Tibial nerve (tissue), 4 donors: ENCODE measurements around the gene ASPSCR1. TPM values are rescaled to one million over a fixed set of nuclear protein-coding genes. Genes with fewer than 3 reads are reported as not detected.

Source experiments
- DNase-seq, 2 donors: peaks; one replicate each; pipeline ENCODE4 v3.0.0-alpha.2; 2019; ENCODE audit warnings: low spot score in 2 of 2
- H3K27ac ChIP-seq, 4 donors: fragments of 200-600 bp; sonication (generic) in 3 of 4; one replicate each; pipeline ENCODE4 v1.5.1; 2017 to 2019; ENCODE audit warnings: mild to moderate bottlenecking in 1 of 4
- H3K27me3 ChIP-seq, 2 donors: fragments of 200-600 bp; sonication (generic) in 1 of 2; one replicate each; pipeline versions ENCODE4 v1.5.1 to v1.6.0; 2017 to 2019
- H3K36me3 ChIP-seq, 3 donors: fragments of 200-600 bp; sonication (generic); one replicate each; pipeline ENCODE4 v1.5.1; 2018 to 2019
- H3K4me1 ChIP-seq, 4 donors: fragments of 200-600 bp; sonication (generic) in 3 of 4; one replicate each; pipeline ENCODE4 v1.5.1; 2017 to 2019
- H3K4me3 ChIP-seq, 4 donors: fragments of 200-600 bp; sonication (generic) in 3 of 4; one replicate each; pipeline ENCODE4 v1.5.1; 2017 to 2019; ENCODE audit warnings: mild to moderate bottlenecking in 1 of 4, moderate library complexity in 1 of 4
- H3K9me3 ChIP-seq, 4 donors: fragments of 200-600 bp; sonication (generic) in 3 of 4; one replicate each; pipeline ENCODE4 v1.5.1; 2017 to 2019
- EP300 ChIP-seq, 2 donors: sonication (generic); formaldehyde crosslinking; IDR thresholded peaks; one replicate each; pipeline ENCODE4 v1.6.1; 2017; ENCODE audit warnings: antibody characterized with exemption in 2 of 2, mild to moderate bottlenecking in 1 of 2
- POLR2A ChIP-seq, 2 donors: fragments of 450-650 bp; IDR thresholded peaks; one replicate each; pipeline ENCODE4 v1.6.1; 2017; ENCODE audit warnings: antibody characterized with exemption in 2 of 2, mild to moderate bottlenecking in 2 of 2, moderate library complexity in 2 of 2
- WGBS, 2 donors: methylation state at CpG; one replicate each; pipeline ENCODE4 v1.1.5; 2018; 5-methylcytosine and 5-hydroxymethylcytosine counted together
- total RNA-seq, 4 donors: library from RNA; depleted of rRNA; stranded (reverse); fragments of >200 nt; gene quantifications; one replicate each; pipeline ENCODE4 v1.1.0, GENCODE V29; 2016
- TF ChIP-seq, protein P1 (sequence below), 5 experiments: fragments of 200-600 bp in 3 of 5; fragments of 450-650 bp in 2 of 5; sonication (generic) in 3 of 5; IDR thresholded peaks; one replicate each; pipeline ENCODE4 v1.5.1; 2016 to 2019; ENCODE audit warnings: antibody characterized with exemption in 5 of 5, mild to moderate bottlenecking in 3 of 5, moderate library complexity in 2 of 5

ASPSCR1 gene
- total RNA-seq, 4 donors from 2014 or later: 32.9 to 82.8 (median 55.6) TPM

GRCh38 chr17:81964081-81964849, 13.2 kb upstream of the ASPSCR1 start:
- WGBS, 2 donors: 61 to 70% methylated on average over 22 of the region's 22 CpGs
- Histone ChIP-seq H3K4me1 (peaks cover 0 to 47% (median 25%) of the 10 kb centered on the region in 4 donors), H3K27ac (no peak overlapping the region), H3K4me3 (no peak overlapping the region), H3K9me3 (no peaks in the 10 kb centered on the region), H3K36me3 (no peaks in the 10 kb centered on the region), H3K27me3 (peaks cover 4 to 61% of the 10 kb centered on the region in 2 donors)
- no peak for TF ChIP-seq POLR2A (IDR thresholded peaks at IDR 0.05)
- no peak for TF ChIP-seq EP300 (IDR thresholded peaks at IDR 0.05)
- TF ChIP-seq, protein P1, sequence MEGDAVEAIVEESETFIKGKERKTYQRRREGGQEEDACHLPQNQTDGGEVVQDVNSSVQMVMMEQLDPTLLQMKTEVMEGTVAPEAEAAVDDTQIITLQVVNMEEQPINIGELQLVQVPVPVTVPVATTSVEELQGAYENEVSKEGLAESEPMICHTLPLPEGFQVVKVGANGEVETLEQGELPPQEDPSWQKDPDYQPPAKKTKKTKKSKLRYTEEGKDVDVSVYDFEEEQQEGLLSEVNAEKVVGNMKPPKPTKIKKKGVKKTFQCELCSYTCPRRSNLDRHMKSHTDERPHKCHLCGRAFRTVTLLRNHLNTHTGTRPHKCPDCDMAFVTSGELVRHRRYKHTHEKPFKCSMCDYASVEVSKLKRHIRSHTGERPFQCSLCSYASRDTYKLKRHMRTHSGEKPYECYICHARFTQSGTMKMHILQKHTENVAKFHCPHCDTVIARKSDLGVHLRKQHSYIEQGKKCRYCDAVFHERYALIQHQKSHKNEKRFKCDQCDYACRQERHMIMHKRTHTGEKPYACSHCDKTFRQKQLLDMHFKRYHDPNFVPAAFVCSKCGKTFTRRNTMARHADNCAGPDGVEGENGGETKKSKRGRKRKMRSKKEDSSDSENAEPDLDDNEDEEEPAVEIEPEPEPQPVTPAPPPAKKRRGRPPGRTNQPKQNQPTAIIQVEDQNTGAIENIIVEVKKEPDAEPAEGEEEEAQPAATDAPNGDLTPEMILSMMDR (IDR thresholded peaks at IDR 0.05): no peak
- DNase-seq: no peak

- no peaks in the 10 kb centered on the region for H3K36me3 ChIP-seq
- H3K4me1 ChIP-seq: peaks cover 0 to 27% (median 16%) of the 10 kb centered on the region in 4 donors
- no peak overlapping the region for H3K27ac ChIP-seq
- H3K9me3 ChIP-seq: no peaks in the 10 kb centered on the region
- DNase-seq: no peak
- H3K27me3 ChIP-seq: peaks cover 4 to 56% of the 10 kb centered on the region in 2 donors
- no peak for TF ChIP-seq EP300 (IDR thresholded peaks at IDR 0.05)
- TF ChIP-seq, protein P1 (IDR thresholded peaks at IDR 0.05): no peak
- no peak for TF ChIP-seq POLR2A (IDR thresholded peaks at IDR 0.05)
- H3K4me3 ChIP-seq: no peak overlapping the region
- 51 to 58% methylated on average over 34 to 35 of the region's 41 CpGs for WGBS, 2 donors
Measured at GRCh38 chr17:81966343-81967243, 10.8 kb upstream of the ASPSCR1 start.

DNA sequence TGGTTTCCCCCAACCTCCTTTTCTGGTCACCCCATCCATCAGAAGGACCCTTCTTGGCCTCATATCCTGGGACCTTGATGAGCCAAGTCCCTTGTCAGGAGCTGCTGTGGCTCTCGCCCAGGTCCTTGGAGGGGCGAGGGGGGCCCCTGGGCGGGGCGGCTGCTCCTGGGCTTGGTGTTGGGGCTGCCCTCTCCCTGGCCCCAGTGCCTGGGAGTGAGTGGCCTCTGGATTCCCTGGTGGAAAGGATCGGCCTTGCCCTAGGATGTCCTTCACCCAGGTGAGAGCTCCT, 10.2 kb upstream of the ASPSCR1 start:
- TF ChIP-seq POLR2A (IDR thresholded peaks at IDR 0.05) (no peak), EP300 (IDR thresholded peaks at IDR 0.05) (no peak)
- TF ChIP-seq, protein P1 (IDR thresholded peaks at IDR 0.05): no peak
- no peaks in the 10 kb centered on the region for H3K36me3 ChIP-seq
- H3K4me1 ChIP-seq: peaks cover 0 to 21% (median 16%) of the 10 kb centered on the region in 4 donors
- H3K27me3 ChIP-seq: peaks cover 0 to 50% of the 10 kb centered on the region in 2 donors
- no peak overlapping the region for H3K27ac ChIP-seq
- no peaks in the 10 kb centered on the region for H3K9me3 ChIP-seq
- WGBS, 2 donors: 64 to 81% methylated on average over 3 to 5 of the region's 5 CpGs
- no peak for DNase-seq
- no peak overlapping the region for H3K4me3 ChIP-seq

DNA sequence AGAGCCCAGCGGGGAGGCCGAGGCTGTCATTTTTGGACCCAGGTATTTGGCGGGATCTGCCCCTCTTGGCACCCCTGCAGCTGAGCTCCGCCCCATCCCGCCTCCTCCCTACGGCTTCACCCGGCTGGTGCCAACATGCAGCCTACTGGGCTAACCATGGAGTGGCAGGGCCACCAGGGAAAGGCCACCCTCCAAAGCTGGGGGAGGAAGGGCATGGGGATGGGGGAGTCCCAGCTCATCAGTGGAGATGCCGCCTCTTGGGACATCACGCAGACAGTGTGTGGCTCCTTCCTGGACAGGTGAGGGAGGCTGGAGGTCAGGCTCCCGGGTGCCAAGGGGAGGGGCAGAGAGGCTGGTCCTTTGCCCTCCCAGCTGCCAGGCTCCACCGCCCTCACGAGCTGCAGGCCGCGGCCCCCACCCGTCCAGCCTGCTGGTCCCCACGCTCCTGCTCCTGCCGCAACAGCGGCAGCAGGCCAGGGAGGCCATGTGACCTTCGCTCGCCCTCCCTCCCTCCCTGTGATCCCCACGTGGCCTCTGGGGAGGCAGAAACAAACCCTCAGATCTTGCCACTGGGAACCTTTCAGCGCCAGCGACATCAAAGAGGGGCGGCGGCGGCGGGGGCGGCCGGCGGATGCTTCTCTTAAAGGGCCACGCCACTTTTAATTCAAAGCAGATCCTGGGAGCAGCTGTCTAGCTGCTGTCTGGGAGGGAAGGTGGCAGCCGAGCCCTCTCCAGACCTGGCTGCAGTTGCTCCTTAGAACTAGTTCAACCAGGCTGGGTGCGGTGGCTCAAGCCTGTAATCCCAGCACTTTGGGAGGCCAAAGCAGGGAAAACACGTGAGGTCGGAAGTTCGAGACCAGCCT, 9.7 kb upstream of the ASPSCR1 start:
- Histone ChIP-seq H3K27ac (peak overlapping the region in 1 of 4 donors; percentile 3), H3K4me3 (peak overlapping the region in 1 of 4 donors; percentile 33), H3K9me3 (no peaks in the 10 kb centered on the region), H3K4me1 (peaks cover 0 to 21% (median 16%) of the 10 kb centered on the region in 4 donors), H3K36me3 (no peaks in the 10 kb centered on the region), H3K27me3 (peaks cover 0 to 44% of the 10 kb centered on the region in 2 donors)
- WGBS, 2 donors: 17% methylated on average over 23 to 29 of the region's 36 CpGs
- DNase-seq: peak; percentile 37 to 53
- TF ChIP-seq, protein P1 (IDR thresholded peaks at IDR 0.05): no peak
- peak; percentile 47 to 70 for TF ChIP-seq EP300 (IDR thresholded peaks at IDR 0.05)
